Peyer's patch (tissue), 4 donors: ENCODE measurements around the gene PCDHB16.
"Not testable (repeated sequence)": the region's sequence is repeated elsewhere in the genome, so short reads cannot be mapped to it uniquely, and the experiment has no call there.

Source experiments
- POLR2A ChIP-seq, 2 donors: fragments of 450-650 bp; IDR thresholded peaks; one replicate each; pipeline ENCODE4 v1.5.1; 2017; ENCODE audit warnings: antibody characterized with exemption in 2 of 2, mild to moderate bottlenecking in 2 of 2, moderate library complexity in 2 of 2
- TF ChIP-seq, protein P1 (sequence below), 6 experiments: fragments of 450-650 bp in 4 of 6; fragments of 200-600 bp in 2 of 6; sonication (generic) in 1 of 6; IDR thresholded peaks; one replicate each; pipeline ENCODE4 v1.5.1; 2017 to 2019; ENCODE audit warnings: antibody characterized with exemption in 6 of 6, mild to moderate bottlenecking in 3 of 6, moderate library complexity in 1 of 6

DNA sequence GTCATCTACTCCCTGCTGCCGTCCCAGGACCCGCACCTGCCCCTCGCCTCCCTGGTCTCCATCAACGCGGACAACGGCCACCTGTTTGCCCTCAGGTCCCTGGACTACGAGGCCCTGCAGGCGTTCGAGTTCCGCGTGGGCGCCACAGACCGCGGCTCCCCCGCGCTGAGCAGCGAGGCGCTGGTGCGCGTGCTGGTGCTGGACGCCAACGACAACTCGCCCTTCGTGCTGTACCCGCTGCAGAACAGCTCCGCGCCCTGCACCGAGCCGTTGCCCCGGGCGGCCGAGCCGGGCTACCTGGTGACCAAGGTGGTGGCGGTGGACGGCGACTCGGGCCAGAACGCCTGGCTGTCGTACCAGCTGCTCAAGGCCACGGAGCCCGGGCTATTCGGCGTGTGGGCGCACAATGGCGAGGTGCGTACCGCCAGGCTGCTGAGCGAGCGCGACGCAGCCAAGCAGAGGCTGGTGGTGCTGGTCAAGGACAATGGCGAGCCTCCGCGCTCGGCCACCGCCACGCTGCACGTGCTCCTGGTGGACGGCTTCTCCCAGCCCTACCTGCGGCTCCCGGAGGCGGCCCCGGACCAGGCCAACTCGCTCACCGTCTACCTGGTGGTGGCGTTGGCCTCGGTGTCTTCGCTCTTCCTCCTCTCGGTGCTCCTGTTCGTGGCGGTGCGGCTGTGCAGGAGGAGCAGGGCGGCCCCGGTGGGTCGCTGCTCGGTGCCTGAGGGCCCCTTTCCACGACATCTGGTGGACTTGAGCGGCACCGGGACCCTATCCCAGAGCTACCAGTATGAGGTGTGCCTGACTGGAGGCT, 7.7 kb upstream of the PCDHB16 start:
- TF ChIP-seq POLR2A (IDR thresholded peaks at IDR 0.05): not testable (repeated sequence)
- TF ChIP-seq, protein P1, sequence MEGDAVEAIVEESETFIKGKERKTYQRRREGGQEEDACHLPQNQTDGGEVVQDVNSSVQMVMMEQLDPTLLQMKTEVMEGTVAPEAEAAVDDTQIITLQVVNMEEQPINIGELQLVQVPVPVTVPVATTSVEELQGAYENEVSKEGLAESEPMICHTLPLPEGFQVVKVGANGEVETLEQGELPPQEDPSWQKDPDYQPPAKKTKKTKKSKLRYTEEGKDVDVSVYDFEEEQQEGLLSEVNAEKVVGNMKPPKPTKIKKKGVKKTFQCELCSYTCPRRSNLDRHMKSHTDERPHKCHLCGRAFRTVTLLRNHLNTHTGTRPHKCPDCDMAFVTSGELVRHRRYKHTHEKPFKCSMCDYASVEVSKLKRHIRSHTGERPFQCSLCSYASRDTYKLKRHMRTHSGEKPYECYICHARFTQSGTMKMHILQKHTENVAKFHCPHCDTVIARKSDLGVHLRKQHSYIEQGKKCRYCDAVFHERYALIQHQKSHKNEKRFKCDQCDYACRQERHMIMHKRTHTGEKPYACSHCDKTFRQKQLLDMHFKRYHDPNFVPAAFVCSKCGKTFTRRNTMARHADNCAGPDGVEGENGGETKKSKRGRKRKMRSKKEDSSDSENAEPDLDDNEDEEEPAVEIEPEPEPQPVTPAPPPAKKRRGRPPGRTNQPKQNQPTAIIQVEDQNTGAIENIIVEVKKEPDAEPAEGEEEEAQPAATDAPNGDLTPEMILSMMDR (IDR thresholded peaks at IDR 0.05): not testable (repeated sequence)
